ENCODE data around the gene FAM168A.
A peak's percentile ranks its signal among the peaks of the same experiment; 100 is the strongest.

Gene FAM168A

GRCh38 chr11:73356979-73357860, 240.7 kb downstream of the FAM168A start:
- Histone ChIP-seq H3K4me1 (ENCODE audit: low read length) (no peaks in the 10 kb centered on the region), H4K20me1 (ENCODE audit: insufficient read depth, low read length) (no peaks in the 10 kb centered on the region), H3K4me2 (ENCODE audit: low read length) (no peak overlapping the region), H3K27ac (ENCODE audit: low read length) (no peak overlapping the region), H3K27me3 (ENCODE audit: low read depth, low read length) (no peaks in the 10 kb centered on the region; the same call in 1 of the 2 replicates), H3K9ac (ENCODE audit: low read length) (no peak overlapping the region), H3K79me2 (ENCODE audit: low read length) (no peaks in the 10 kb centered on the region), H3K4me3 (ENCODE audit: low read length) (no peak overlapping the region), H3K9me3 (ENCODE audit: insufficient read depth, low read length) (no peaks in the 10 kb centered on the region), H3K36me3 (replicated peaks; ENCODE audit: low read depth, low read length) (no peaks in the 10 kb centered on the region), H2AFZ (ENCODE audit: low read depth, low read length) (no peak overlapping the region)
- TF ChIP-seq CTCF (IDR thresholded peaks at IDR 0.05; ENCODE audit: low read depth, low read length), result no peak
- TF ChIP-seq EZH2phosphoT487 (IDR thresholded peaks at IDR 0.05; ENCODE audit: low read depth), result no peak

GRCh38 chr11:73355109-73355508, 242.8 kb downstream of the FAM168A start:
- Histone ChIP-seq H3K36me3 (replicated peaks; ENCODE audit: low read depth, low read length) (no peaks in the 10 kb centered on the region), H3K9me3 (ENCODE audit: insufficient read depth, low read length) (no peaks in the 10 kb centered on the region), H3K4me3 (ENCODE audit: low read length) (no peak overlapping the region), H3K4me1 (ENCODE audit: low read length) (peaks cover 4% of the 10 kb centered on the region), H3K27me3 (ENCODE audit: low read depth, low read length) (peaks cover 3% of the 10 kb centered on the region; the same call in 1 of the 2 replicates), H3K79me2 (ENCODE audit: low read length) (no peaks in the 10 kb centered on the region), H3K4me2 (ENCODE audit: low read length) (no peak overlapping the region), H3K9ac (ENCODE audit: low read length) (no peak overlapping the region), H2AFZ (ENCODE audit: low read depth, low read length) (no peak overlapping the region), H4K20me1 (ENCODE audit: insufficient read depth, low read length) (no peaks in the 10 kb centered on the region), H3K27ac (ENCODE audit: low read length) (no peak overlapping the region)
- no peak for TF ChIP-seq CTCF (IDR thresholded peaks at IDR 0.05; ENCODE audit: low read depth, low read length)
- TF ChIP-seq EZH2phosphoT487 (IDR thresholded peaks at IDR 0.05; ENCODE audit: low read depth), result no peak

- Histone ChIP-seq H3K4me3 (ENCODE audit: low read length) (no peak overlapping the region), H3K27ac (ENCODE audit: low read length) (no peak overlapping the region), H2AFZ (ENCODE audit: low read depth, low read length) (no peak overlapping the region), H3K36me3 (replicated peaks; ENCODE audit: low read depth, low read length) (no peaks in the 10 kb centered on the region), H3K79me2 (ENCODE audit: low read length) (no peaks in the 10 kb centered on the region), H3K27me3 (ENCODE audit: low read depth, low read length) (peaks cover 7% of the 10 kb centered on the region; the same call in 1 of the 2 replicates), H4K20me1 (ENCODE audit: insufficient read depth, low read length) (no peaks in the 10 kb centered on the region), H3K9ac (ENCODE audit: low read length) (no peak overlapping the region), H3K4me1 (ENCODE audit: low read length) (peaks cover 4% of the 10 kb centered on the region), H3K9me3 (ENCODE audit: insufficient read depth, low read length) (no peaks in the 10 kb centered on the region), H3K4me2 (ENCODE audit: low read length) (no peak overlapping the region)
- TF ChIP-seq CTCF (IDR thresholded peaks at IDR 0.05; ENCODE audit: low read depth, low read length), result no peak
- no peak for TF ChIP-seq EZH2phosphoT487 (IDR thresholded peaks at IDR 0.05; ENCODE audit: low read depth)
These were observed 244.5 kb downstream of the FAM168A start for GRCh38 chr11:73353422-73353821.

- no peaks in the 10 kb centered on the region for H3K79me2 ChIP-seq (ENCODE audit: low read length)
- no peaks in the 10 kb centered on the region for H3K36me3 ChIP-seq (replicated peaks; ENCODE audit: low read depth, low read length)
- peak overlapping the region; percentile 46 for H3K4me2 ChIP-seq (ENCODE audit: low read length)
- H2AFZ ChIP-seq (ENCODE audit: low read depth, low read length), result peak overlapping the region; percentile 15; the same call in 1 of the 2 replicates
- no peak overlapping the region for H3K4me3 ChIP-seq (ENCODE audit: low read length)
- H4K20me1 ChIP-seq (ENCODE audit: insufficient read depth, low read length), result no peaks in the 10 kb centered on the region
- H3K27me3 ChIP-seq (ENCODE audit: low read depth, low read length), result peaks cover 7% of the 10 kb centered on the region; the same call in 1 of the 2 replicates
- no peak overlapping the region for H3K27ac ChIP-seq (ENCODE audit: low read length)
- TF ChIP-seq EZH2phosphoT487 (IDR thresholded peaks at IDR 0.05; ENCODE audit: low read depth) (no peak), CTCF (IDR thresholded peaks at IDR 0.05; ENCODE audit: low read depth, low read length) (peak; percentile 99)
- H3K9ac ChIP-seq (ENCODE audit: low read length), result no peak overlapping the region
- H3K4me1 ChIP-seq (ENCODE audit: low read length), result peaks cover 4% of the 10 kb centered on the region
- H3K9me3 ChIP-seq (ENCODE audit: insufficient read depth, low read length), result no peaks in the 10 kb centered on the region
These were observed 246.8 kb downstream of the FAM168A start for GRCh38 chr11:73350908-73351636.

All from OCI-LY3 (cell line).